Spleen (tissue), 11 donors: Measurements from ENCODE around the gene ZBED2. TPM values are rescaled to one million over a fixed set of nuclear protein-coding genes. Genes with fewer than 3 reads are reported as not detected.

Experiments used
- DNase-seq: peaks from one replicate; pipeline ENCODE4 v3.0.0-alpha.2; 2020
- H3K27ac ChIP-seq, 8 donors: fragments of 200-600 bp; sonication (generic) in 7 of 8; 1 replicate in 4 of 8; 2 replicates in 4 of 8; pipeline versions ENCODE4 v1.5.0 to v1.8.0; 2016 to 2021; ENCODE audit warnings: inconsistent platforms in 4 of 8, mild to moderate bottlenecking in 4 of 8, moderate library complexity in 1 of 8
- H3K27me3 ChIP-seq, 7 donors: fragments of 200-600 bp; sonication (generic) in 6 of 7; replicated peaks in 1 of 7; 1 replicate in 4 of 7; 2 replicates in 3 of 7; pipeline versions ENCODE4 v1.5.0 to v1.8.0; 2016 to 2021; ENCODE audit warnings: inconsistent platforms in 3 of 7, mild to moderate bottlenecking in 1 of 7
- H3K36me3 ChIP-seq, 6 donors: fragments of 200-600 bp; sonication (generic) in 5 of 6; 1 replicate in 4 of 6; 2 replicates in 2 of 6; pipeline versions ENCODE4 v1.5.0 to v1.8.0; 2016 to 2021; ENCODE audit warnings: inconsistent platforms in 2 of 6
- H3K4me1 ChIP-seq, 6 donors: fragments of 200-600 bp; sonication (generic) in 5 of 6; 1 replicate in 3 of 6; 2 replicates in 3 of 6; pipeline versions ENCODE4 v1.5.0 to v1.8.0; 2016 to 2021; ENCODE audit warnings: inconsistent platforms in 3 of 6
- H3K4me3 ChIP-seq, 8 donors: fragments of 200-600 bp; sonication (generic) in 7 of 8; 1 replicate in 4 of 8; 2 replicates in 4 of 8; pipeline versions ENCODE4 v1.5.0 to v1.8.0; 2016 to 2021; ENCODE audit warnings: inconsistent platforms in 4 of 8, mild to moderate bottlenecking in 4 of 8, moderate library complexity in 2 of 8
- H3K9me3 ChIP-seq, 8 donors: fragments of 200-600 bp; sonication (generic) in 7 of 8; 1 replicate in 4 of 8; 2 replicates in 4 of 8; pipeline versions ENCODE4 v1.5.0 to v1.8.0; 2016 to 2021; ENCODE audit warnings: inconsistent platforms in 4 of 8
- CTCF ChIP-seq, 11 experiments: fragments of 200-600 bp in 7 of 11; fragments of 450-650 bp in 4 of 11; sonication (generic) in 4 of 11; IDR thresholded peaks in 8 of 11; conservative IDR thresholded peaks in 3 of 11; 1 replicate in 7 of 11; 2 replicates in 4 of 11; pipeline versions ENCODE4 v1.4.0 to v1.8.0; 2016 to 2021; ENCODE audit warnings: antibody characterized with exemption in 11 of 11, inconsistent platforms in 4 of 11, mild to moderate bottlenecking in 1 of 11
- POLR2A ChIP-seq, 3 donors: fragments of 450-650 bp; IDR thresholded peaks; one replicate each; pipeline ENCODE4 v1.5.1; 2017; ENCODE audit warnings: antibody characterized with exemption in 3 of 3, mild to moderate bottlenecking in 1 of 3
- POLR2AphosphoS5 ChIP-seq, 3 donors: sonication (generic); formaldehyde crosslinking; IDR thresholded peaks; one replicate each; pipeline ENCODE4 v1.5.1; 2017; ENCODE audit warnings: antibody characterized with exemption in 3 of 3
- WGBS, 5 donors: extraction: QIAGEN DNeasy Blood & Tissue Kit in 3 of 5; methylation state at CpG; one replicate each; pipeline versions ENCODE4 v1.1.5 to v1.1.7; 2013 to 2018; 5-methylcytosine and 5-hydroxymethylcytosine counted together
- intact Hi-C: fragments of 100-400 bp; cut with DNase I; formaldehyde crosslinking; loops from one replicate; pipeline ENCODE4 v1.15.0; 2023; ENCODE audit warnings: low total_unique reads
- polyA plus RNA-seq, 3 donors: library from polyadenylated mRNA; stranded (reverse); fragments of 200-250 nt; gene quantifications; one replicate each; pipeline ENCODE4 v1.2.1, GENCODE V29; 2013
- total RNA-seq, 7 donors: library from RNA; depleted of rRNA in 3 of 7; stranded (reverse); fragments of >200 nt in 3 of 7; fragmentation: NEBNext Ultra II Directional in 4 of 7; extraction: Animal tissue kit (Norgen Biotek cat#: 25700) in 4 of 7; gene quantifications; one replicate each; pipeline versions ENCODE4 v1.1.0 to v1.2.1, GENCODE V29; 2016 to 2021
- donor health status: healthy with polysubstance abuse.
- donor health status: DM: no; HTN: no; CAD: no; lungs with moderate emphysema.
- donor health status: DM: no; HTN: no; CAD: no.
- donor health status: Bipolar disorder and iron deficiency.
- donor health status: healthy.
- donor health status: DM: no; HTN: no; CAD: no.
- donor health status: DM: yes; HTN: yes; CAD: no.

The ZBED2 gene
- total and polyA plus RNA-seq, 10 donors: 0.20 to 0.80 (median 0.29) TPM; not detected in 6

- Histone ChIP-seq H3K4me1 (peaks cover 0 to 8% (median 0%) of the 10 kb centered on the region in 6 donors), H3K4me3 (no peak overlapping the region), H3K27ac (no peak overlapping the region), H3K36me3 (peaks cover 0 to 5% (median 0%) of the 10 kb centered on the region in 6 donors), H3K27me3 (no peaks in the 10 kb centered on the region), H3K9me3 (no peaks in the 10 kb centered on the region)
- TF ChIP-seq CTCF (IDR thresholded peaks at IDR 0.05 in 8 of 11, conservative IDR thresholded peaks at IDR 0.05 in 3 of 11) (no peak), POLR2AphosphoS5 (IDR thresholded peaks at IDR 0.05) (no peak), POLR2A (IDR thresholded peaks at IDR 0.05) (no peak)
- intact Hi-C loops: no loop called here
- DNase-seq: no peak
- WGBS, 5 donors: 45 to 67% (median 54%) methylated on average over 1 of the region's 1 CpG
These were observed 18.0 kb downstream of the ZBED2 start for GRCh38 chr3:111577113-111577512.

DNA sequence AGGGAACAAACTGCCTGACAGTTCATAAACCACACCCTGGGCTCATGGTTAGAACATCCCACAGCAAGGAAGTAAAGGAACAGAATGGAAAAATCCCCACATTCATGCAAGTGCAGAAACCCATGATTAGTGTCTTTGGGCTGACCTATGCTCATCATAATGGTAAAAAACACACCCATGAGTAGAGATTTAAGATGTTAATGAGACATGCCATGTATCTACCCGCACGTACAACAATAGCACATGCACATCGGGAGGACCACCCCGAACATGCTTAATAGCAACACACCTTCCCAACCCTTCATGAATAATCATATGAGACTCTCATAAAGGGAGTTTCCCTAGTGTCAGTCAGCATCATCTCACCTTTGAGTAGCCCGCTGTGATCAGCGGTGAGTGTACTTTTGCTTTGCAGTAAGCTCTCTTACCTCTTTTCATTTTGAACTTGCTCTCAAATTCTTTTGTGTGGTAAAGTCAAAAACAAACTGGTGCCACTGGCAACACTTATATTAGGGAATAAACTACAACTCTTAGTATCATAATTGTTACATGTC lies 23.2 kb downstream of the ZBED2 start:
- Histone ChIP-seq H3K4me1 (peaks cover 0 to 3% (median 0%) of the 10 kb centered on the region in 6 donors), H3K4me3 (no peak overlapping the region), H3K36me3 (peaks cover 0 to 3% (median 0%) of the 10 kb centered on the region in 6 donors), H3K9me3 (no peaks in the 10 kb centered on the region), H3K27ac (no peak overlapping the region), H3K27me3 (no peaks in the 10 kb centered on the region)
- TF ChIP-seq POLR2AphosphoS5 (IDR thresholded peaks at IDR 0.05) (no peak), CTCF (IDR thresholded peaks at IDR 0.05 in 8 of 11, conservative IDR thresholded peaks at IDR 0.05 in 3 of 11) (no peak), POLR2A (IDR thresholded peaks at IDR 0.05) (no peak)
- intact Hi-C loops: no loop called here
- no peak for DNase-seq
- 84 to 92% (median 91%) methylated on average over 6 of the region's 6 CpGs for WGBS, 5 donors

DNA sequence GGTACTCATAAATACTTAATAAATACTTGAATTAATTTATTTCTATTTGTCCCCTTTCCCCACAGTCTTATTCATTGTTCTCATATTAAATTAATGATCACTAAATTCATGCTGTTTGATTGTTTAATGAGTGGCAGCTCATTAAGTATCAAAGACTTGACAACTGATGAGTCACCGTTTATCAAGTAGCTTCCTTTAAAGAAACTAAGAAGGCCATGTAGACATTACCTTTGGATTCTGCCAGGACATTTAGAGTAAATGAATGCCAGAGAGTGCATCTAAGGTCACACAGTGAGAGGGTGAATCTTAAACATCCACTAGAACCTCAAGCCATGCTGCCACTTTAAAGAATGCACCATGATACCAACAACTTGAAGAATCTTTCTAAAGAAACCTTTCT lies 23.9 kb downstream of the ZBED2 start:
- TF ChIP-seq CTCF (IDR thresholded peaks at IDR 0.05 in 8 of 11, conservative IDR thresholded peaks at IDR 0.05 in 3 of 11) (no peak), POLR2AphosphoS5 (IDR thresholded peaks at IDR 0.05) (no peak), POLR2A (IDR thresholded peaks at IDR 0.05) (no peak)
- Histone ChIP-seq H3K9me3 (no peaks in the 10 kb centered on the region), H3K27me3 (no peaks in the 10 kb centered on the region), H3K4me3 (no peak overlapping the region), H3K27ac (no peak overlapping the region), H3K4me1 (peaks cover 0 to 3% (median 0%) of the 10 kb centered on the region in 6 donors), H3K36me3 (peaks cover 0 to 3% (median 0%) of the 10 kb centered on the region in 6 donors)
- intact Hi-C loops: no loop called here
- DNase-seq: no peak
- 76 to 95% (median 91%) methylated on average over 1 of the region's 1 CpG for WGBS, 5 donors

DNA sequence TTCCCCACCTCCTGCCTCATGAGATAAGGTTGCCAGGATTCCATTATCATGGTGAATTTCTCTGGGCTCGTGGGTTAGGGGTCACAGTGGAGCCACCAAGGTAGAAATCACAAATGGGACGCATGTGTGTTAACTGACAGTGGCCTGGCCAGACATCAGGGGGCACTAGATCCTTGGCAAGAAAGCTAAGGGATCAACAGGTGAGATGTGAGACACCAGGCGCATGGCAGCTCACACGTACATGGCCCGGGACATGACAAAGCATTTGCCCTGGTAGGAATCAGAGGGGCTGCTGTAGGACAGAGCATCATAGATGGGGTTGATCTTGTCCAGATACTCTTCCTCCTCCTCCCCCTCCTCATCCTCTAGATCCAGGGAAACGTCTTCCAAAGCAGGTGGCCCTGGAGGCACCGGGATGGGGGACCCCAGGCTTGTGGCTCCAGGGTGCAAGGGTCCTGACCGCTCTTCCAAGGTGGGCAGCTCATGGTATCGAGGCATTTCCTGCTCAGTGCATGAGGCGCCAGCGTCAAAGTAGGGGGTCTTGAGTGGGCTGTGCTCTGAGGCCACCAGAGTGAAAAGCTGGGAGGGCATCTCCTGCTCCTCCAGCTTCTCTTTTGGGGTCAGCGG lies 24.6 kb downstream of the ZBED2 start:
- TF ChIP-seq POLR2AphosphoS5 (IDR thresholded peaks at IDR 0.05) (no peak), CTCF (IDR thresholded peaks at IDR 0.05 in 8 of 11, conservative IDR thresholded peaks at IDR 0.05 in 3 of 11) (no peak), POLR2A (IDR thresholded peaks at IDR 0.05) (no peak)
- DNase-seq: no peak
- Histone ChIP-seq H3K36me3 (peaks cover 0 to 3% (median 0%) of the 10 kb centered on the region in 6 donors), H3K9me3 (no peaks in the 10 kb centered on the region), H3K27ac (no peak overlapping the region), H3K27me3 (no peaks in the 10 kb centered on the region), H3K4me3 (no peak overlapping the region), H3K4me1 (peaks cover 0 to 7% (median 0%) of the 10 kb centered on the region in 6 donors)
- 90 to 97% (median 93%) methylated on average over 11 to 12 of the region's 12 CpGs for WGBS, 5 donors
- intact Hi-C loops: no loop called here
